ENCODE data around the gene UCHL5. TPM values are rescaled to one million over a fixed set of nuclear protein-coding genes. Genes with fewer than 3 reads are reported as not detected.

Gene UCHL5, protein sequence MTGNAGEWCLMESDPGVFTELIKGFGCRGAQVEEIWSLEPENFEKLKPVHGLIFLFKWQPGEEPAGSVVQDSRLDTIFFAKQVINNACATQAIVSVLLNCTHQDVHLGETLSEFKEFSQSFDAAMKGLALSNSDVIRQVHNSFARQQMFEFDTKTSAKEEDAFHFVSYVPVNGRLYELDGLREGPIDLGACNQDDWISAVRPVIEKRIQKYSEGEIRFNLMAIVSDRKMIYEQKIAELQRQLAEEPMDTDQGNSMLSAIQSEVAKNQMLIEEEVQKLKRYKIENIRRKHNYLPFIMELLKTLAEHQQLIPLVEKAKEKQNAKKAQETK
- 27.4 and 32.5 TPM in 2 replicates for total RNA-seq

DNA sequence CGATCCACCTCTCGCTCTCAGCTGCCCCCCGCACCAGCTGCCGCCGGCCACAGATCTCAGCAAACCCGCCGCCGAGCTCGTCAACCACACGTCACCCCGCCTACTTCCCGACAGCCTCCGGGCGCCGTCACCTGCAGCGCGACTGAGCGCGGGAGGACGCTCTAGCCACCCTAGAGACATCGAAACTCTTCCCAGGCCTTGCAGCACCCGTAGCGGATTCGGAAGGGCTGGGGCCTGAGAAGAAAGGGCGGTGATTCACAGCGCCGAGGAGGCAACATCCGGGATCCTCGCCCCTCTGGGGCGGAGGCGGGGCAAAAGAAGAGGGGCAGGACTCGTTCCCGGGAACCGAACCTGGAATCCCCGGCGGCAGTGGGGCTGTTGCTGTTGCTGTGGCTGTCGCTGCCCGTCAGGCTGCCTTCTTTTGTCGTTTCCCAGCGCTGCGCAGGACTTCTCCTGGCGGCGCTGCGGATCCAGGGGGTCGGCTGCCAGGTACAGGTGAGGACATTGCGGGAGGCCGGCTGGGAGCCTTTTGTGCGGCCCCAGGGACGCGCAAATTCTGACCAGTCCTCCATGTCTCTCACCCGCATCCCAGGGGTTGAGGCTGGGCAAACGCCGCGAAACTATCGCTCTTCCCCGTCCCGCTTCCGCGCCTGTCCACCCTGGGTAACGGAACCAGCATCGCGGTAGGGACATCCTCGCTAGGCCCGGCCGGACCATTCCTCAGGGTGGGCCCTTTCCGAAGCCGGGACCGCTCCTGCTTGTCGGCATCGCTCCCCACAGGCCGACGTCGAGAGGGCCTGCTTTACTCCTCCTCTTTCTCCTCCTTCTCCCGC, at the start of gene UCHL5, which contains the start of gene RO60:
UCHL5 (minus strand) TSS at position 79 of the 833 bp plus-strand sequence. CDS start 100 bp downstream, outside the sequence.
RO60 (plus strand) TSS at position 331 of the 833 bp plus-strand sequence. CDS start 9,443 bp downstream, outside the sequence.

DNA sequence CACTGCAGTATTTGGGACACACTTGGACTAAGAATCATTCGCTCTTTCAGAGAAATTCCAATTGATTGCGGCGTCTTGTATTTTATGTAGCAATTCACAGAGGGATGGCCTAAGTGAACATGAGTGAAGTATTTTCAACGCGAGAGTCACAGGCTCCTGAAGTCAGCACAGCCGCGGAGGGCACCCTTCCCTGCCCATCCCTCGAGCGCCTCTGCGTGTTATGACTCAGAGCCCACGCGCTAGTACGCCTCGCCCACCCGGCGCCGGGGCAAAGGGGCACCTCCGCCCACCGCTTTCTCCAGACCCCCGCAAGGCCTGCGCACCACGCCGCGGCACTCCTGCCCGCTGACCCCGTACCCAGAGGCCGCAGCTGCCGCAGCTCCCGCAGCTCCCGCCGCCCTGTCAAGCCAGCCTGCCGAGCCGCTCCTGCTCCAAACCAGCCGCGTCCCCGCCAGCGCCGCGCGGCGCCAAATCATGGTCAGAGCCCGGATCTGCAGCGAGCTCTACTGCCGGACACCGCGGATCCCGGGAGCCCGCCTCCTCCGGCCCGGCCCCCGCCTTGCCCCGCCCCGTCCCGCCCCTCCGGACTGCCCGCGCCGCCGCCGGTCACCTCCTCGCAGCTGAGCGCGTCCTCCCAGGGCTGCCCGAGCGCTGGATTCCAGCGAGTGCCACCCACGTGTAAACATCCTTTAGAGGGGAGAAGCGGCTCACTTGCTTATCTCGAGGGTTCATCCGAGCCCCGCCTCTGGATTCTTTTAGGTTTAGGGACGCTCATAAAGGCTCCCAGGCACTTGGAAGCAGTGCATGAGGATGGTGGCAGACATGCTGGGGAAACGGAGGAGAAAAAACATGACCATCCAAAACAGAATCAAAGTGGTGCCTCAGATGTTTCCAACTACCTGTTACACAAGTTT, 46.0 kb upstream of the UCHL5 start, which contains the start of gene GLRX2:
GLRX2 (minus strand) TSS at position 508 of the 914 bp plus-strand sequence; CDS start at position 476, 32 bp downstream.

Other genes with a start within 250 kb of the UCHL5 start
- gene RO60, start 252 bp upstream of the UCHL5 start, total RNA-seq = 108 and 140 TPM in 2 replicates
- 11.9 and 14.5 TPM in 2 replicates for gene GLRX2, start 46.1 kb upstream of the UCHL5 start, total RNA-seq
- gene CDC73, start 62.7 kb upstream of the UCHL5 start, total RNA-seq = 18.4 and 19.1 TPM in 2 replicates
- gene B3GALT2, start 127.3 kb upstream of the UCHL5 start, total RNA-seq = 1.3 TPM in 1 of 2 replicates, not detected in the other

Measured in endothelial cell of coronary artery (primary cell).